Lung (tissue), 12 donors: ENCODE results near the gene PPP2R2C. TPM values are rescaled to one million over a fixed set of nuclear protein-coding genes. Genes with fewer than 3 reads are reported as not detected.

Experiments
- ATAC-seq: fragments of 200-7000 bp; cut with Tn5 transposase; one replicate; pipeline ENCODE4 v1.9.1; 2020; ENCODE audit warnings: moderate number of reproducible peaks; ENCODE audit not compliant: insufficient read depth, low FRiP score
- DNase-seq, 3 donors: peaks; one replicate each; pipeline ENCODE4 v3.0.0-alpha.2; 2013 to 2017
- H3K27ac ChIP-seq, 2 donors: one replicate each; pipeline ENCODE4 v1.5.1; 2013; ENCODE audit warnings: mild to moderate bottlenecking in 2 of 2, moderate library complexity in 2 of 2, control low read depth in 1 of 2, inconsistent platforms in 1 of 2, low read depth in 1 of 2, low read length in 1 of 2
- H3K27me3 ChIP-seq, 3 donors: one replicate each; pipeline ENCODE4 v1.5.1; 2013; ENCODE audit warnings: low read length in 2 of 3; ENCODE audit not compliant: control insufficient read depth in 3 of 3, insufficient read depth in 3 of 3
- H3K36me3 ChIP-seq, 4 donors: one replicate each; pipeline ENCODE4 v1.5.1; 2013; ENCODE audit warnings: low read length in 4 of 4, mild to moderate bottlenecking in 1 of 4, moderate library complexity in 1 of 4; ENCODE audit not compliant: control insufficient read depth in 4 of 4, insufficient read depth in 4 of 4
- H3K4me1 ChIP-seq, 5 donors: one replicate each; pipeline ENCODE4 v1.5.1; 2013; ENCODE audit warnings: low read length in 5 of 5, mild to moderate bottlenecking in 2 of 5, moderate library complexity in 1 of 5; ENCODE audit not compliant: control insufficient read depth in 5 of 5, insufficient read depth in 5 of 5
- H3K4me3 ChIP-seq: one replicate; pipeline ENCODE4 v1.5.1; 2013; ENCODE audit warnings: mild to moderate bottlenecking, control low read depth, moderate library complexity
- H3K9ac ChIP-seq, 2 donors: one replicate each; pipeline ENCODE4 v1.5.1; 2013; ENCODE audit warnings: low read length in 2 of 2, control low read depth in 1 of 2; ENCODE audit not compliant: insufficient read depth in 1 of 2
- H3K9me3 ChIP-seq, 4 donors: one replicate each; pipeline ENCODE4 v1.5.1; 2013; ENCODE audit warnings: low read length in 3 of 4, mild to moderate bottlenecking in 1 of 4, moderate library complexity in 1 of 4; ENCODE audit not compliant: control insufficient read depth in 4 of 4, insufficient read depth in 3 of 4
- CTCF ChIP-seq: IDR thresholded peaks from 2 replicates; pipeline ENCODE4 v1.5.1; 2012; ENCODE audit warnings: mild to moderate bottlenecking; ENCODE audit errors: control extremely low read depth, extremely low read depth
- WGBS, 2 donors: extraction: QIAGEN DNeasy Blood & Tissue Kit; methylation state at CpG; one replicate each; pipeline ENCODE4 v1.1.7; 2013; 5-methylcytosine and 5-hydroxymethylcytosine counted together
- polyA plus RNA-seq, 2 donors: library from polyadenylated mRNA; stranded (reverse); fragments of 200-250 nt; gene quantifications; one replicate each; pipeline ENCODE4 v1.2.1, GENCODE V29; 2013
- total RNA-seq, 2 donors: library from RNA; depleted of rRNA in 1 of 2; stranded (reverse); fragments of >200 nt in 1 of 2; gene quantifications; one replicate each; pipeline ENCODE4 v1.2.1, GENCODE V29; 2014 to 2021
- donor health status: control.
- donor health status: control.
- donor health status: Bipolar disorder and iron deficiency.
- donor health status: healthy.
- donor health status: DM: yes; HTN: yes; CAD: no.

The PPP2R2C gene
- total and polyA plus RNA-seq, 4 donors, result 0.03 to 0.57 (median 0.04) TPM

DNA sequence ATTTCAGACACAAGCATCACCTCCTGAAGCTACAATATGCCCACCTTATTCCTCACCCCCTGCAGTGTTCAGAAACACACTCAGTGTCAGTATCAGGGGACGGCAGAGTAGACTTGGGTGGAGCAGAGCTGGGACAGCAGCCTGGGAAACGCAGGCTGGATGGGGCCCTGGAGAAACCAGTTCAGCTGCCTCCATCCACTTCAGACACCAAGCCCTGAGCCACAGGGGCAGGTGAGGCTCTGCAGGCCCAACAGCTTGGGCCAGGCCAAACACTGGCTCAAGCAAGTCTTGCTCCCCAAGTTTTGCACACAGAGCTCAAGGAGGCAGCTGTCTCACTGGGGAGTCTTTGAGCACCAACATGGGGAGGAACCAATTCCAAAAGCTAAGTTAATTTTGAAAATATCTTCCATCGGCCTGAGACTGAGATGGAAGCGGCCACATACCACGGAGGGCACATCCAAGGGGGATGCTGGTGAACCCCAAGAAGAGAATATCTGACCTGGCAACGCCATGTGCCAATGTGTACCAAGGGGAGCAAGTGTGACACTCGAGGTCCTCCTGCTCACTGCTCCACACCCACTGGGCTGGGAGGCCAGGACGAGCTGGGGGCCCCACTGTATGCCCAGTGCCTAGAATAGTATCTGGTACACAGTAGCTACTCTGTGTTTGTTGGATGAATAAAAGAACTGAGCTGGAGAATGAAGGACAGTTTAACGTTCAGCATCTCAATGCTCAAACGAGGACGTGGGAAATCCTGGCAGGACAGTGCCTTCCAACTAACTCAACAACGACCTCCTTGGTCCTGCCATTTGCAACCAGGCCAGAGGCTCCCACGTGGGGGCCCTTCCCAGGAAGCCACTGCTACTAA, 45.6 kb downstream of the PPP2R2C start:
- ATAC-seq (no peak), DNase-seq (peak in 1 of 3 donors; percentile 17)
- Histone ChIP-seq H3K4me1 (no peaks in the 10 kb centered on the region), H3K4me3 (no peak overlapping the region), H3K27me3 (peaks cover 0 to 5% (median 0%) of the 10 kb centered on the region in 3 donors), H3K36me3 (no peaks in the 10 kb centered on the region), H3K9me3 (peaks cover 0 to 5% (median 0%) of the 10 kb centered on the region in 4 donors), H3K9ac (no peak overlapping the region), H3K27ac (no peak overlapping the region)
- WGBS, 2 donors, result 63 to 67% methylated on average over 13 of the region's 13 CpGs
- TF ChIP-seq CTCF, result no peak

DNA sequence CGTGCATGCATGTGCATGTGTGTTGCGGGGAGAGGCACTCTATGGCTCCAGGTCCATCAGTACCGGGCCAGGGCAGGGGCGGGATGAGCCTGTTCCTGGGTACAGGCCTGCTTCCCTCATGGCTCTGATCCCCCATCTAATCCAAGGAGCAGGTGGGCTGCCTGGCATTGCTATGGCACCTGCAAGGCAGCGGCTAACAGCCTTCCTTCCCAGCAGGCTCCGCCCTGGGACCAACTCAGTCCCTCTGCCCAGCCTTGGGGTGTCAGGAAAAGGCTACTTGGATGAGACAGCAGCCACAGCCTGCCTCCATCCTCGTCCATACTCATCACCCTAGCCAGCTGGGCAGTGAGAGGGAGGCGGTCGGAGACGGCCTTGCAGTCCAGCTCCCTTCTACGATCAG, 46.5 kb downstream of the PPP2R2C start:
- WGBS, 2 donors, result 70 to 87% methylated on average over 11 of the region's 11 CpGs
- DNase-seq (no peak), ATAC-seq (no peak)
- Histone ChIP-seq H3K27ac (no peak overlapping the region), H3K27me3 (peaks cover 0 to 5% (median 0%) of the 10 kb centered on the region in 3 donors), H3K9ac (no peak overlapping the region), H3K4me3 (no peak overlapping the region), H3K36me3 (no peaks in the 10 kb centered on the region), H3K9me3 (peaks cover 0 to 5% (median 0%) of the 10 kb centered on the region in 4 donors), H3K4me1 (no peaks in the 10 kb centered on the region)
- no peak for TF ChIP-seq CTCF

DNA sequence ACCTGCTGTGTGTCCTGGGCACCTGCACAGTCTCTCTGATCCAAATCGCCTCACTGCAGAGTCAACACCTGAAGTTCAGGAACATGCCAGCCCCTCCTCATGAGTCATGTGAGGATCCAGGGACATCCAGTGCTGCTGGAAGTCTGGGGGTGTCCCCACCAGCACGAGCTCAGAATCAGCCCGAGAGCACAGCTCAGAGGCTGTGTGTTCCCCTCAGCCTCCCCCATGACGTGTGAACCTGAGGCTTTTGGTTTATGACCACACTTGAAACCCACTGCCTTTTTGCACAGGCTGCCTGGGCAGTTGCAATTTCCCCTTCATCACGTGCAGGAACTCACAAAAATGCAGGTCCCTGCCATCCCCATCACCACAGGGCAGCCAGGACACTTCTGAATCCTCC, 47.1 kb downstream of the PPP2R2C start:
- no peaks in the 10 kb centered on the region for H3K4me1 ChIP-seq
- ATAC-seq (no peak), DNase-seq (no peak)
- no peak overlapping the region for H3K9ac ChIP-seq
- H3K27ac ChIP-seq, result no peak overlapping the region
- peaks cover 0 to 5% (median 0%) of the 10 kb centered on the region in 4 donors for H3K9me3 ChIP-seq
- WGBS, 2 donors, result 40 to 45% methylated on average over 5 of the region's 5 CpGs
- no peak for TF ChIP-seq CTCF
- no peak overlapping the region for H3K4me3 ChIP-seq
- peaks cover 0 to 5% (median 0%) of the 10 kb centered on the region in 3 donors for H3K27me3 ChIP-seq
- no peaks in the 10 kb centered on the region for H3K36me3 ChIP-seq
